GM18861 (cell line): ENCODE measurements around the gene TMPRSS9.

Source experiments
- ATAC-seq: cut with Tn5 transposase; IDR thresholded peaks from one replicate; pipeline ENCODE4 v1.9.1; 2021; ENCODE audit not compliant: unreplicated experiment

The TMPRSS9 gene

GRCh38 chr19:2431318-2432055 lies 71.4 kb downstream of the TMPRSS9 start:
- no peak for ATAC-seq

DNA sequence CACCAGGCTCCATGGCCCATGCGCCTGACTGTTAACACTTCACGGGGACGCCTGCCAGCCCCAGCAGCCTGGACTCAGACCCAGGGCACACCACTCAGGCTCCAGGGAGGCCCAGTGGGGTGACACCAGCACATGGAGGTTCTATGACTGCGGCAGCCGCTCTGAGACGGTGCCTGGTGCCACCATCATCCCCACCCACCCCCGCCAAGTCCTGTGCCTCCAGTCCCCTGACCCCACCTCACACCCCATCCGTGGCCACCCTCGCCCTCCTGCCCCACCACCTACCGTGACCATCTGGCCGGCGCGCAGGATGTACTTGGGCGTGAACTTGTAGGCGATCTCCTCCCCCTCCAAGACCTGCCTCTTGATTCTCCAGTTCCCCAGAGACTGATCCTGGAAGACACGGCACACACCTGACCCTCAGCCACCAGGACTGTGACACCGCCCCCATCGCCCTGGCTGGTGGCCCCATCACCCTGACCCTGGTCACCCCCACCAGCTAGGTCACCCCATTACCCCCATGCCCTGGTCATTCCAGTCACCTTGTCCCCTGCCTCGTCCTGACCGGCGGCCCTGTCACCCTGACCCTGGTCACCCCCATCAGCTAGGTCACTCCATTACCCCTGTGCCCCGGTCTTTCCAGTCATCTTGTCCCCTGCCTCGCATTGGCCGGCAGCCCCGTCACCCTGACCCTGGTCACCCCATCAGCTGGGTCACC lies 72.2 kb downstream of the TMPRSS9 start:
- no peak for ATAC-seq

DNA sequence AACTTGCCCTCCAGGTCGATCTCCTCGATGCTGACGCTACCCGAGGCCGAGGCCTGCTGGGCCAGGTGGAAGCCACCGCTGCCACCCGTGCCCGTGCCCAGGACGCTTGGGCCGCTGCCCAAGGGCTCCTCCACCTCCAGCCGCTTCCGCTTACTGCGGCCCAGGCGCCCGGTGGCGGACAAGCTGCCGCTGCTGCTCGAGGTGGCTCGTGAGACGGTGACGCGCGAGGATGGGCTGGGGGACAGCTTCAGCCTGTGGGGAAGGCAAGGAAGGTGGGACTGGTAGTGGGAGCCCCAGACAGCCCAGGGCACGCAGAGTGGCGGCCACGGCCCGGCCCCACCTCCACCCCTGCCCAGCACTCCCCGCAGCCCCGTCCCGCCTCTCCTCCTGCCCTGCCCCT lies 73.8 kb downstream of the TMPRSS9 start:
- no peak for ATAC-seq

DNA sequence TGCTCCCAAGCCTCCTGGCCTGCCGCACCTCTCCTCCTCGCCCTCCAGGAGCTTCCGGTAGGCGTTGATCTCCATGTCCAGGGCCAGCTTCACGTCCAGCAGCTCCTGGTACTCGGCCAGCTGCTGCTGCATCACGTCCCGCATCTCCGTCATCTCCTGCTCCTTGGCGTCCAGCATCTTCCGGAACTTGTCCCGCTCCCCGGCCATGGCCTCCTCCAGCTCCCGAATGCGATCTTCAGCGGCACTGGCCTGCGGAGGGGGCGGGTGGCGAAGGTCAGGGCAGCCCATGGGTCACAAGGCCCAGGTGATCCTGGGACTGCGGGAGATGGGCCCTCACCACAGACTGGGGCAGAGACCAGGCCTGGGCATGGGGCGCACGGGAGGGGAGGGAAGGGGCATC lies 74.2 kb downstream of the TMPRSS9 start:
- no peak for ATAC-seq

DNA sequence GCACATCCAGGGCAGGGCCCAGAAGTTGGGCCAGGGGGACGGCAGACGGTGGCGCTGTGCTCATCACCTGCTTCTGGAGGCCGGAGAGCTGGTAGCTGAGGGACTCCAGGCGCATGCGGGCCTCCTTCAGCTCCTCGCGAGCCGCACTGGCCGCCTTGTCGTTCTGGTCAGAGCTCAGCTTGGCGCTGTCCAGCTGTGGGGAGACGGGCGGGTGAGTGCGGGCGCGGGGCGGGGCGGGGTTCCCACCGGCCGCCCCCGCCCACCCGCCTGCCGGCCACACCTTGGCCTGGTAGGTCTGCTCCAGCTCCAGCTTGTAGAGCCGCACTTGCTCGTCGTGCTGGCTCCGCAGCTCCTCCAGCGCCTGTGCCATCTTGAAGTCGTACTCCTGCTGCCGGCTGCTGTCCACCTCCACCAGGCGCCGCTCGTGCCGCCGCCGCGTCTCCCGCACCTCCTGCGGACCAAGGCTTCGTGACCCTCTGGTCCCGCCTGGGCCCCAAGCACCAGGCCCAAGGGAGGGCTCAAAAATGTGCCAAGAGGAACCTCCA lies 74.7 kb downstream of the TMPRSS9 start:
- ATAC-seq: no peak

DNA sequence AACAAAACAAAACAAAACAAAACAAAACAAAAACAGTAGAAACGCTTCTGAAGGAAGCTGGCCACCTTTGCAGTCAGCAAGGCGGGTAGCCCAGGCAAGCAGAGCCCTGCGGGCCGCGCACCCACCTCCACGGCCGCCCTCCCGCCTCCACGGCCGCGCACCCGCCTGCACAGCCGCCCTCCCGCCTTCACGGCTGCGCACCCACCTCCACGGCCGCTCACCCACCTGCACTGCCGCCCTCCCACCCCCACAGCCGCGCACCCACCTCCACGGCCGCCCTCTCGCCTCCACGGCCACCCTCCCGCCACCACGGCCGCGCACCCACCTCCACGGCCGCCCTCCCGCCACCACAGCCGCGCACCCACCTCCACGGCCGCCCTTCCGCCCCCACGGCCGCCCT lies 76.3 kb downstream of the TMPRSS9 start:
- ATAC-seq: no peak

- ATAC-seq: no peak
Observed at GRCh38 chr19:2436926-2437325, 76.9 kb downstream of the TMPRSS9 start.

GRCh38 chr19:2438178-2438577 lies 78.1 kb downstream of the TMPRSS9 start:
- ATAC-seq: no peak

DNA sequence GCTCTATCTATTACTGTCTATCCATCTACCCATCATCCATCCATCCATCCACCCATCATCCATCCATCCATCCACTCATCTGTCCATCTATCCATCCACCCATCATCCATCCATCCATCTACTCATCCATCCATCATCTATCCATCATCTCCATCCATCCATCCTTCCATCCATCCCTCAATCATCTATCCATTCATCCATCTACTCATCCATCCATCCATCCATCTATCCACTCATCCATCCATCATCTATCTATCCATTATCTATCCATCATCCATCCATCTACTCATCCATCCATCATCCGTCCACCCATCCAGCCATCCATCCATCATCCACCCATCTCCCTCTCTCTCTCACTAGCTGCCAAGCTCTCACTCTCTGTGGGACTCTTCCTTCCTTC lies 80.5 kb downstream of the TMPRSS9 start:
- ATAC-seq: no peak

- ATAC-seq: no peak
Observed at GRCh38 chr19:2441096-2441752, 81.2 kb downstream of the TMPRSS9 start.

GRCh38 chr19:2443116-2443784 lies 83.2 kb downstream of the TMPRSS9 start:
- no peak for ATAC-seq

DNA sequence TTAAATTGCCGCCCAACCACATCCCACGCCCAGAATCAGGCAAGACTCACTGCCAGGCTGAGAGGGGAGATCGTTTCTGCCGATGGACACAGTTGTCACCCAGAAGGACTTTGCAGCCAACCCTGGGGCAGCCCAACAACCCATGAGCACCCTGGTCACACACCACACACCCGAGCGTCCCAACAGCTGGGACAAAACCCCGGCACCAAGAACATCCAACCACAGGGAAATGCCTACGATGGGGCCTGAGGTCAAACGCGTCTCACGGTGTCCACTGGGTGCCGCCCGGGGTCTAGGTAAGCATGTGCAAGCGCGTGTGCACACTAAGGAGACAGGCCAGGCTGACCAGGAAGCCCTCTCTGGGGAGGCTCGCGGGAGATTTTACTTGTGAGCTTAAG lies 83.7 kb downstream of the TMPRSS9 start:
- no peak for ATAC-seq

- no peak for ATAC-seq
Observed at GRCh38 chr19:2444251-2445002, 84.4 kb downstream of the TMPRSS9 start.

DNA sequence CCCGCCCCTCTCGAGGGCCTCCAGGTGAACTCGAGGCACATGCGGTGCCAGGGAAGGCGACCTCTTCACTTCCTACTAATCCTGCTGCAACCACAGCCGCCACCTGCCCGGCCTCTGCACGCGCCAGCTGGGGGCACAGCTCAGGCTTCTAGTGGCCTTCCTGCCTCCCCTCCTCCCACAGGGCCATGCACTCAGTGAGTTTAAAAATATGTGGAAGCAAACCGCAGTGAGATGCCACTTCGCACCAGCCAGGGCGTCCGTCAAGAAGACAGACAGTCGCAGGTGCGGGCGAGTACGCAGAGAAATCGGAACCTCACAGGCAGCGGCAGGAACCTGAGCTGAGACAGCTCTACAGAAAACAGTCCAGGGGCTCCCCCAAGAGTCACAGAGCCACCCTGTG lies 86.3 kb downstream of the TMPRSS9 start:
- ATAC-seq: no peak

- no peak for ATAC-seq
Observed at GRCh38 chr19:2449019-2449418, 89.0 kb downstream of the TMPRSS9 start.

GRCh38 chr19:2451138-2451537 lies 91.1 kb downstream of the TMPRSS9 start:
- ATAC-seq: no peak

- no peak for ATAC-seq
Observed at GRCh38 chr19:2451741-2452140, 91.7 kb downstream of the TMPRSS9 start.

GRCh38 chr19:2453431-2454025 lies 93.5 kb downstream of the TMPRSS9 start:
- ATAC-seq: no peak

- no peak for ATAC-seq
Observed at GRCh38 chr19:2454199-2454961, 94.3 kb downstream of the TMPRSS9 start.
